Activated CD8-positive, alpha-beta memory T cell treated with anti-CD3 and anti-CD28 coated beads, Interleukin-2, amount 50 U/mL, for 1 hour (primary cell): ENCODE results near the gene INSR.
A peak's percentile ranks its signal among the peaks of the same experiment; 100 is the strongest.
"Not testable (repeated sequence)": the region's sequence is repeated elsewhere in the genome, so short reads cannot be mapped to it uniquely, and the experiment has no call there.

Source experiments
- DNase-seq: peaks from one replicate; pipeline ENCODE4 v3.0.0-alpha.2; 2020; ENCODE audit errors: extremely low read depth

INSR gene

GRCh38 chr19:7098701-7099596 lies 195.3 kb downstream of the INSR start:
- DNase-seq = peak; percentile 69

GRCh38 chr19:7098096-7098495 lies 196.1 kb downstream of the INSR start:
- no peak for DNase-seq

DNA sequence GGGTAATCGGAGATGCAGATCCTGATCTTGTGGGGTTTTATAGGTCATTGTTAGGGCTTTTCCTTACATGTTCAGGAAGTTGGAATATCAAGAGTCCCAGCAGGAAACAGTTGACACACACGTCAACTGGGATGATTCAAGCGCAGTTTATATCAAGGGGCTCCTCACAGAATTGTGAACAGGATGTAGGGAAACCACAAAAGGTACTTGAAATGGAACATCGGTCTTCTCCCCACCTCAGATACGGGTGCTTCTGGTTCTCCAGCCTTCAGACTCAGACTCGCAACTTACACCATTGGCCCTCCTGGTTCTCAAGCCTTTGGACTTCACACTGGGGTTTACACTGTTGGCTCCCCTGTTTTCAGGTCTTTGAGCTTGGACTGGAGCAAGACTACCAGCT lies 205.2 kb downstream of the INSR start:
- no peak for DNase-seq

DNA sequence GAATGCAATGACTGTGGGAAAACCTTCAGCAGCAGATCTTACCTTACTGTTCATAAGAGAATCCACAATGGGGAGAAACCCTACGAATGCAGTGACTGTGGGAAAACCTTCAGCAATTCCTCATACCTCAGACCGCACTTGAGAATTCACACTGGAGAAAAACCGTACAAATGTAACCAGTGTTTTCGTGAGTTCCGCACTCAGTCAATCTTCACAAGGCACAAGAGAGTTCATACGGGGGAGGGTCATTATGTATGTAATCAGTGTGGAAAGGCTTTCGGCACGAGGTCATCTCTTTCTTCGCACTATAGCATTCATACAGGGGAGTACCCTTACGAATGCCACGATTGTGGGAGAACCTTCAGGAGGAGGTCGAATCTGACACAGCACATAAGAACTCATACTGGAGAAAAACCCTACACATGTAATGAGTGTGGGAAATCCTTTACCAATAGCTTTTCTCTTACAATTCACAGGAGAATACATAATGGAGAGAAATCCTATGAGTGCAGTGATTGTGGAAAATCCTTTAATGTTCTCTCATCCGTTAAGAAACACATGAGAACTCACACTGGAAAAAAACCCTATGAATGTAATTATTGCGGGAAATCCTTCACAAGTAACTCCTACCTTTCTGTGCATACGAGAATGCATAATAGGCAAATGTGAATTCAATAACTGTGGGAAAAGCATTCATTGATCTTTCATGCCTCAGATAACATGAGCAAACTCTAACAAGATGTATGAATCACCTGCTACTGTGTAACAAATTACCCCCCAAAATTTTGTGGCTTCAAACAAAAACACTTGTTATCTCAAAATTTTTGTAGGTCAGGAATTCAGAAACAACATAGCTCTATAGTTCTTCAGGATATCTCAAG lies 210.9 kb downstream of the INSR start:
- DNase-seq = no peak

- no peak for DNase-seq
These were observed 216.2 kb downstream of the INSR start for GRCh38 chr19:7078008-7078407.

DNA sequence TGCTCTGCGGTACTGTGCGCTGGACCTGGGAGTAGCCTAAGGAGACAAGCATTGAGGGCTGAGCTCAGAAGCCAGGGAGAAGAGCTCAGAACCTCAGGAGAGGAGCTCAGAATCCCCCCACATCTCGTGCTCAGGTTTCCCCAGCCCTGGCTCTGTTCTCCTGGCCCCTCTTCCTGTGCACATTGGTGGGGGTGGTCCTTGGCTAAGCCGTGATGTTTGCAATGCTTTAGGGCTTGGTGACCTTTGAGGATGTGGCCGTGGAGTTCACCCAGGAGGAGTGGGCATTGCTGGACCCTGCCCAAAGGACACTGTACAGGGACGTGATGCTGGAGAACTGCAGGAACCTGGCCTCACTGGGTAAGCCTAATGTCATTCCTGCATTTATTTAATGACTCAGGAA lies 218.1 kb downstream of the INSR start:
- no peak for DNase-seq

DNA sequence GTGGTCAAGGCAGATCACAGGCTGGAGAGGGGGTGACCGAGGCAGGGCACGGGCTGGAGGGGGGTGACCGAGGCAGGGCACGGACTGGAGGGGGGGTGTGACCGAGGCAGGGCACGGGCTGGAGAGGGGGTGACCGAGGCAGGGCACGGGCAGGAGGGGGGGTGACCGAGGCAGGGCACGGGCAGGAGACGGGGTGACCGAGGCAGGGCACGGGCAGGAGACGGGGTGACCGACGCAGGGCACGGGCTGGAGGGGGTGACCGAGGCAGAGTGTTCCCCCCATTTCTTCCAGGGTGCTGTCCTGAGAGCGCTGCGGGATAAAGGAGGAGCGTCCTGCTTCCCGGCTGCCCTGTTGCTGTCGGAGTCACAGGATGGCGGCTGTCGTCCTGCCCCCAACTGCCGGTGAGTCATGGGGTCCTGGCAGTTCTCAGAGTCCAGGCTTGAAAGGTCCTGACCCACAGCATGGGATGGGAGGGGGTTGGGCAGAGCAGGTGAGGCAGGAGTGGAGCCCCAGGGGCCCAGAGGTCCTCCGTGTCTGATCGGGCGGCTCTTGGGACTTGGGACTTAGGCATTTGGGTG lies 219.4 kb downstream of the INSR start:
- no peak for DNase-seq

GRCh38 chr19:7072541-7072940 lies 221.7 kb downstream of the INSR start:
- no peak for DNase-seq

- DNase-seq = no peak
These were observed 224.3 kb downstream of the INSR start for GRCh38 chr19:7069904-7070226.

- DNase-seq = peak; percentile 93
These were observed 224.9 kb downstream of the INSR start, which contains the start of gene ZNF557 for GRCh38 chr19:7069042-7069903. Gene ZNF557, plus strand, starts transcription at chr19:7069703. Its CDS starts 5,372 bp downstream, at chr19:7075075.

- no peak for DNase-seq
These were observed 225.6 kb downstream of the INSR start for GRCh38 chr19:7068599-7068998.

GRCh38 chr19:7067716-7068115 lies 226.5 kb downstream of the INSR start:
- DNase-seq = no peak

GRCh38 chr19:7067122-7067521 lies 227.1 kb downstream of the INSR start:
- not testable (repeated sequence) for DNase-seq

GRCh38 chr19:7063764-7064418 lies 230.3 kb downstream of the INSR start:
- no peak for DNase-seq

GRCh38 chr19:7063339-7063738 lies 230.9 kb downstream of the INSR start:
- DNase-seq = no peak
